Measurements from ENCODE around the gene NOTCH4. TPM values are rescaled to one million over a fixed set of nuclear protein-coding genes. Genes with fewer than 3 reads are reported as not detected.

NOTCH4 gene
- polyA plus RNA-seq, 4 donors = 1.1 to 15.2 (median 4.6) TPM

DNA sequence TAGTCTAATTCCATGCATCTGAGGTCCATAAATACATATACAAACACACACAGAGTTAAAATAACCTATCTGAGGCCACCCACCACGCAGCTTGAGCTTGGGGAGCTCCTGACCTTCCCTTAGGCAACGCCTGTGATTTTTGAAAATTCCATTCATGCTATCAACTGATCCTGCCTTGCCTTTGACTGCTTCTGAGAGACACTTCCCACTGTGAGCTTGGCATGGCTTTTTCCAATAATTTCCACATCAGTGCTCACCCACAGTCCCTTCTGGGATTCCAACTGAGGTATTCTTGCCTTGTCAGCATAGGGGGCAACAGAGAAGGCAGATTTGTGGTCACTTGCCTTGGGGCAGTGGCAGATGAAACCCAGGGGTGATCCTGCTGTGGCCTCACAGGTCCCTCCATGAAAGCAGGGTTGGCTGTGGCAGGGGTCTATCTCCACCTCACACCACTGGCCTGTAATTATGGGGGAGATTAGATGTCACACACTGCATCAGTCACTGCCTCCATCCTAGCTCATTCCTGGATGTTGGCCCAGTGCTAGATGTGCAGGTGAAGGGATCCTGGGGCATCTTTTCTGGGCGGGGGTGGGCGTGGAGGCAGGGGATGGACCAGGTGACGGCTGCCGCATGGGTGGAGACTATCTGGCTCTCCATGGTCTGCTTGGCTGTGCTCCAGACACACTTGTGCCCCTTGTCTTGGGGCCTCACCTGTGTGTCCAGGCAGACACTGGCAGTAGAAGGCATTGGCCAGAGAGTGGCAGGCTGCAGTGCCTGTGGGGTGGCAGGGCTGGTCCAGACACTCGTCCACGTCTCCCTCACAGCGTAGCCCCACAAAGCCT is 20.2 kb downstream of the NOTCH4 start:
- DNase-seq (no peak), FAIRE-seq (no peak)
- no peaks in the 10 kb centered on the region for H3K27me3 ChIP-seq (ENCODE audit: control insufficient read depth in 3 of 3, insufficient read depth in 3 of 3, low read length in 3 of 3)
- WGBS, 3 donors = 76 to 80% (median 79%) methylated on average over 9 of the region's 9 CpGs
- no peak overlapping the region for H3K4me3 ChIP-seq (ENCODE audit: low read depth in 1 of 3, low read length in 3 of 3)
- H3K9me3 ChIP-seq (ENCODE audit: control insufficient read depth in 2 of 2, insufficient read depth in 1 of 2, low read depth in 1 of 2, low read length in 1 of 2) = no peaks in the 10 kb centered on the region
- H3K4me1 ChIP-seq (ENCODE audit: control insufficient read depth in 3 of 3, insufficient read depth in 2 of 3, low read depth in 1 of 3, low read length in 2 of 3) = no peaks in the 10 kb centered on the region
- no peaks in the 10 kb centered on the region for H3K36me3 ChIP-seq (ENCODE audit: control insufficient read depth in 3 of 3, insufficient read depth in 2 of 3, low read depth in 1 of 3, low read length in 3 of 3)
- no peak overlapping the region for H3K27ac ChIP-seq (ENCODE audit: low read depth in 1 of 3, low read length in 2 of 3)

DNA sequence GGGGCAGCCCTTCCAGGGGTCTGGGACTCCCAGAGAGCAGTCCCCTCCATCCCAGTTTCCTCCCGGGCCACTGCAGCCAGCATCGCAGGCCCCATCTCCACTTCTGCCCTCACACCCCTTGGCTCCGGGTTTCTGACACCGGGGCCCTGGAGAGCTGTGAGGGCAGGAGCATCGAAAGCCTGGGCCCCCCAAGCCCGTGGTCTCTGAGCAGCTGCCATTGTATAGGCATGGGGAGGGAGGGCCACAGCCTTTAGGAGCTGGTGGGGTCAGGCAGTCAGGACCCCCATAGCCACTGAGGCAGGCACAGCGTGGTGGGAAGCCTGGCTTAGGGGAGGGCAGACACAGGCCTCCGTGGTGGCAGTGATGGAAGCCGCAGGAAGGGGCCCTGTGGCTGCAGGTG is 21.7 kb downstream of the NOTCH4 start:
- Histone ChIP-seq H3K9me3 (ENCODE audit: control insufficient read depth in 2 of 2, insufficient read depth in 1 of 2, low read depth in 1 of 2, low read length in 1 of 2) (no peaks in the 10 kb centered on the region), H3K36me3 (ENCODE audit: control insufficient read depth in 3 of 3, insufficient read depth in 2 of 3, low read depth in 1 of 3, low read length in 3 of 3) (no peaks in the 10 kb centered on the region), H3K4me3 (ENCODE audit: low read depth in 1 of 3, low read length in 3 of 3) (no peak overlapping the region), H3K27ac (ENCODE audit: low read depth in 1 of 3, low read length in 2 of 3) (no peak overlapping the region), H3K4me1 (ENCODE audit: control insufficient read depth in 3 of 3, insufficient read depth in 2 of 3, low read depth in 1 of 3, low read length in 2 of 3) (peaks cover 0 to 4% (median 0%) of the 10 kb centered on the region in 3 donors), H3K27me3 (ENCODE audit: control insufficient read depth in 3 of 3, insufficient read depth in 3 of 3, low read length in 3 of 3) (no peaks in the 10 kb centered on the region)
- 87 to 90% (median 89%) methylated on average over 9 of the region's 9 CpGs for WGBS, 3 donors
- DNase-seq (no peak), FAIRE-seq (no peak)

DNA sequence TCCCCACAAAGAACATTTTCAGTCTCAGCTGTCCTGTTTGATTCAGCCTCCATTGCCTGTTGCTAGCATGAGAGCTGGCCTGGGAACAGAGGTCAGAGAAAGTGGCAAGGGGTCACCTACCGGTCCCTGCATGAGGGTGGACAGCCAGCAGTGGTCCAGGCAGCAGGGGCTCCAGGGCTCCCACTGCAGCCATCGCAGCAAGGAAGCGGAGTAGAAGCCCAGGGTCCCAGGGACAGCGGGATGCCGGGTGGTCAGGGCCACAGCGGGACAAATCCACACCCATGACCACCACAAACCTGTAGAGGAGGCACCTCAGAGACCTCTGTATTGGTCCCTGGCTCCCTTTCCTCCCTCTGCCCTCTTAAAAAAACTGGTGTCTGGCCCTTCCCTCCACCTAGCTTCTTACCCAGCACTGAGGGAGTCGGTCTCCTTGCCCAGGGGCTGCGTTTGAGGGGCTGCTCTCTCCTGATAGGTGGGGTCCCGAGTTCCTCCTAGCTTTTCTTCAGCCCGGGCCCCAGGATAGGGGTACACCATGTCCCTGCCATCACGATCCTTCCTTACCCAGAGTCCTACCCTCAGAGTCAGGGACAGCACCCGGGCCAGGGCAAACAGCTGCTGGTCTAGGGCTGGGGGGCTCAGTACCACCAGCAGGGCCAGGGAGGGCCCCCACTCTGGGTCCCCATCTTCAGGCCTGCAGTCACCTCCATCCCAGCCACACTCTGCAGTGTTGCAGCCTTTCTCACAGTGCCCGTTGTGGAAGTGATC is 23.0 kb downstream of the NOTCH4 start:
- Histone ChIP-seq H3K36me3 (ENCODE audit: control insufficient read depth in 3 of 3, insufficient read depth in 2 of 3, low read depth in 1 of 3, low read length in 3 of 3) (no peaks in the 10 kb centered on the region), H3K4me3 (ENCODE audit: low read depth in 1 of 3, low read length in 3 of 3) (no peak overlapping the region), H3K27me3 (ENCODE audit: control insufficient read depth in 3 of 3, insufficient read depth in 3 of 3, low read length in 3 of 3) (no peaks in the 10 kb centered on the region), H3K4me1 (ENCODE audit: control insufficient read depth in 3 of 3, insufficient read depth in 2 of 3, low read depth in 1 of 3, low read length in 2 of 3) (peaks cover 0 to 11% (median 0%) of the 10 kb centered on the region in 3 donors), H3K9me3 (ENCODE audit: control insufficient read depth in 2 of 2, insufficient read depth in 1 of 2, low read depth in 1 of 2, low read length in 1 of 2) (no peaks in the 10 kb centered on the region), H3K27ac (ENCODE audit: low read depth in 1 of 3, low read length in 2 of 3) (no peak overlapping the region)
- WGBS, 3 donors = 82 to 91% (median 89%) methylated on average over 11 to 13 of the region's 13 CpGs
- DNase-seq (no peak), FAIRE-seq (no peak)

DNA sequence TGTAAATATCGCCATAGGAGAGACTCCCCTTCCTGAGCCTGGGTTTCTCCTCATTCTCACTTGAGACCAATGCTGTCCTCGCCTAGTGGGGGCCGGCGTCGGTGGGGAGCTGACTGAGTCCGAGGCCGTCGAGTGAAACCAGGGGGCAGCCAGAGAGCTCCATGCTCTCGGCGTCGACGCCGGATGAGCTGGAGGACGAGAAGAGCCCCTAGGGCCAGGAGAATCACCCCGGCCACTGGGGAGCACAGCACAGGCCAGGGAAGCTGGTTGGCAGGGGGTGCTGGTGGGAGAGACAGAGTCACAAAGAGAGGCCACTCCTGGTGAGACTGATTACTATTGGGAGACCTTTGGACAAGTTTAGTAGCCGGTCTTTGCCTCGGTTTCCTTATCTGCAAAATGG is 25.0 kb downstream of the NOTCH4 start:
- FAIRE-seq = no peak
- no peaks in the 10 kb centered on the region for H3K27me3 ChIP-seq (ENCODE audit: control insufficient read depth in 3 of 3, insufficient read depth in 3 of 3, low read length in 3 of 3)
- no peak overlapping the region for H3K4me3 ChIP-seq (ENCODE audit: low read depth in 1 of 3, low read length in 3 of 3)
- no peaks in the 10 kb centered on the region for H3K9me3 ChIP-seq (ENCODE audit: control insufficient read depth in 2 of 2, insufficient read depth in 1 of 2, low read depth in 1 of 2, low read length in 1 of 2)
- 82 to 85% (median 83%) methylated on average over 17 of the region's 17 CpGs for WGBS, 3 donors
- H3K4me1 ChIP-seq (ENCODE audit: control insufficient read depth in 3 of 3, insufficient read depth in 2 of 3, low read depth in 1 of 3, low read length in 2 of 3) = peaks cover 0 to 19% (median 0%) of the 10 kb centered on the region in 3 donors
- no peaks in the 10 kb centered on the region for H3K36me3 ChIP-seq (ENCODE audit: control insufficient read depth in 3 of 3, insufficient read depth in 2 of 3, low read depth in 1 of 3, low read length in 3 of 3)
- H3K27ac ChIP-seq (ENCODE audit: low read depth in 1 of 3, low read length in 2 of 3) = no peak overlapping the region
- DNase-seq = no peak

DNA sequence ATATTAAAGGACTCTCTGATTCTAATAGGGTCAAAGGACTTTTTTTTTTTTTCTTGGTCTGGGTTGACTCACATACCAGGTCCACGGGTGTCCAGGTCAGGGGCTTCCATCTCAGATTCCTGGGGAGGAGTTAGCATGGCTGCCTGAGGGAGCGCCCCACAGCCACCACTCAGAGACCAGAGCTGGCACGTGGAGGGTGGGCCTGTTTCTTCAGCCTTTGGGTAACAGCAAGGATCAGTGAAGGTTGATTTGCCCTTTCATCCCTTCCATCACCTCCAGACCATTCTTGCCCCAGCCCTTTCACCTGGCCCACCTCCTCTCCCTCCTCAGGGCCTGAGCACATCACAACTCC is 25.5 kb downstream of the NOTCH4 start:
- no peaks in the 10 kb centered on the region for H3K27me3 ChIP-seq (ENCODE audit: control insufficient read depth in 3 of 3, insufficient read depth in 3 of 3, low read length in 3 of 3)
- no peak overlapping the region for H3K4me3 ChIP-seq (ENCODE audit: low read depth in 1 of 3, low read length in 3 of 3)
- DNase-seq (no peak), FAIRE-seq (no peak)
- H3K36me3 ChIP-seq (ENCODE audit: control insufficient read depth in 3 of 3, insufficient read depth in 2 of 3, low read depth in 1 of 3, low read length in 3 of 3) = no peaks in the 10 kb centered on the region
- 43 to 81% (median 52%) methylated on average over 3 of the region's 3 CpGs for WGBS, 3 donors
- peaks cover 0 to 19% (median 0%) of the 10 kb centered on the region in 3 donors for H3K4me1 ChIP-seq (ENCODE audit: control insufficient read depth in 3 of 3, insufficient read depth in 2 of 3, low read depth in 1 of 3, low read length in 2 of 3)
- no peaks in the 10 kb centered on the region for H3K9me3 ChIP-seq (ENCODE audit: control insufficient read depth in 2 of 2, insufficient read depth in 1 of 2, low read depth in 1 of 2, low read length in 1 of 2)
- H3K27ac ChIP-seq (ENCODE audit: low read depth in 1 of 3, low read length in 2 of 3) = no peak overlapping the region

DNA sequence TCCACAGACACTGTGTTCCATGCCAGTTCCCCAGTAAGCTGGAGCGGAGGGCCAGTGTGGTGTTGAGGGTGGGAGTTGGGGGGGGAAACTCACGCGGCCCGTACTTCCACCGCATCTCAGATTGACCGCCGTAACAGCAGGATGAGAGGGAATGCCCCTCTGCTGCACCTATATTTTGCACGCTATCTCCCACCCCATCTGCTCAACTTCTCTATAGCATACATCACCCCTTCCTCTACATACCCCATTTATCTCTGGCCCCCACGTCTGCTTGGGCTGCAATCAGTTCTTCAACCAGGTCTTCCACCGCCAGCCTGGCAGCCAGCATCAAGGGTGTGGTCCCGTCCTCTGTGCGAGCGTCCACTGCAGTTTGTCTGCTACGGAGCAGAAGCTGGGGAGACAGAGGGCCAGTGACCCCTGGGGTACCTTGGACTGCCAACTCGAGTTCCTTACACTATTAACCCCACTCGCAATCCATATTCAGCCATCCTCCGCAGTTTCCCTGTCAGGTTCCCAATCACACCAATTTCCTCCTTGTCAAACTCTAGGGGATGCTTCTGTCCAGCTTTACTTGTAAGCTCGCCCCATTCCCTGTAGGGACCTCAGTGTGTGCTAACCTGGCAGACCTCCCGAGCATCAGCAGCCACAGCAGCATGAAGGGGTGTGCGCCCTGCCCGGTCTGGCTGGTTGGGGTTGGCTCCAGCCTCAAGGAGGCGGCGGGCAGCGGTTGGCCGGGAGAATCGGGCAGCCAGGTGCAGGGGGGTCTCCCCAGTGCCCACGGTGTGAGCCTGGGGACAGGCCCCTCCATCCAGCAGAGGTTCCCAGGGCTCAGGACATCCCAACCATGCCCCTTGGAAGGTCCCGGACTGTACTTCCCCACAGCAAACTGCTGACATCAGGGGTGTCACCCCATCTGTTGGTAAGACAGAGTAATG is 26.9 kb downstream of the NOTCH4 start:
- Histone ChIP-seq H3K36me3 (ENCODE audit: control insufficient read depth in 3 of 3, insufficient read depth in 2 of 3, low read depth in 1 of 3, low read length in 3 of 3) (no peaks in the 10 kb centered on the region), H3K4me3 (ENCODE audit: low read depth in 1 of 3, low read length in 3 of 3) (peak overlapping the region in 2 of 3 donors; percentile 72 to 81), H3K4me1 (ENCODE audit: control insufficient read depth in 3 of 3, insufficient read depth in 2 of 3, low read depth in 1 of 3, low read length in 2 of 3) (peaks cover 0 to 31% (median 2%) of the 10 kb centered on the region in 3 donors), H3K9me3 (ENCODE audit: control insufficient read depth in 2 of 2, insufficient read depth in 1 of 2, low read depth in 1 of 2, low read length in 1 of 2) (no peaks in the 10 kb centered on the region), H3K27ac (ENCODE audit: low read depth in 1 of 3, low read length in 2 of 3) (peak overlapping the region; percentile 98 to 99 (median 98)), H3K27me3 (ENCODE audit: control insufficient read depth in 3 of 3, insufficient read depth in 3 of 3, low read length in 3 of 3) (no peaks in the 10 kb centered on the region)
- 33 to 37% (median 34%) methylated on average over 26 to 28 of the region's 28 CpGs for WGBS, 3 donors
- FAIRE-seq (no peak), DNase-seq (peak in 1 of 2 donors; percentile 30)

DNA sequence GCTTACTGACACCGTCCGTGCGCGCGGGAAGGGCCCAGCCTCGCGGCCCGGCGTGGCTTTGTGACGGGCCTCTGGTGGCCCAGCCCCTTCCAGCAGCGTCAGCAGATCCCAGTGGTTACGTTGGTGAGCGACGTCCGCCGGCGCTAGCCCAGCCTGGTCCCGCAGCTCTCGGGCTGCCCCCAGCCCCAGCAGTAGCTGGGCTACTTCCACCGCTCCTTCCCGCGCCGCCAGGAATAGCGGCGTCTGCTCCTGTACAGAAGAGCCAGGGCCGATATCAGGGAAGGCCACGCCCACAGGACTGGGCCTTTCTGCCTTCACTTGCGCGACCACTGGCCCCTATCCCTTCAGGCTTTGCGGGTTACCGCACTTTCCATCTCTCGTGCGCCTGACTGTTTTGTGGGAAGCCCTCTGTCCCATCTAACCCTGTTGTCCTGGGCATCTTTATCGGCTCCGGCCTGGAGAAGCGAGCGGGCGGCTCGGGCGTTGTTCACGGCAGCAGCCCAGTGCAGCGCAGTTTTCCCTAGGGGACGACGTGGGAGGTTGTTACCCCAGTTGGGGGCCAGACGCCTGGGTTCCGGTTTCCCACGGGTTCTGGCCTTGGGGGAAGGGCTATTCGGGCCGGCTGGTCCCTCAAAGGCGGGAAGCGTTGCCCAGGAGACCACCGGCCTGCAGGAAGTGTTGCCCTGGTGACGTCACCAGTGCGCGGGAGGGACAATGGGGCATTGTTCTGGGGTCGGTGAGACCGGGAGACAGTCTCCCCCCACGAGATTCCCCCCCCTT is 27.8 kb downstream of the NOTCH4 start:
- peak overlapping the region; percentile 61 to 81 (median 72) for H3K4me3 ChIP-seq (ENCODE audit: low read depth in 1 of 3, low read length in 3 of 3)
- H3K27ac ChIP-seq (ENCODE audit: low read depth in 1 of 3, low read length in 2 of 3) = peak overlapping the region; percentile 98 to 99 (median 98)
- 0% methylated on average over 55 to 58 of the region's 58 CpGs for WGBS, 3 donors
- H3K27me3 ChIP-seq (ENCODE audit: control insufficient read depth in 3 of 3, insufficient read depth in 3 of 3, low read length in 3 of 3) = no peaks in the 10 kb centered on the region
- peaks cover 2 to 40% (median 2%) of the 10 kb centered on the region in 3 donors for H3K4me1 ChIP-seq (ENCODE audit: control insufficient read depth in 3 of 3, insufficient read depth in 2 of 3, low read depth in 1 of 3, low read length in 2 of 3)
- no peaks in the 10 kb centered on the region for H3K36me3 ChIP-seq (ENCODE audit: control insufficient read depth in 3 of 3, insufficient read depth in 2 of 3, low read depth in 1 of 3, low read length in 3 of 3)
- FAIRE-seq (no peak), DNase-seq (peak; percentile 73 to 94)
- H3K9me3 ChIP-seq (ENCODE audit: control insufficient read depth in 2 of 2, insufficient read depth in 1 of 2, low read depth in 1 of 2, low read length in 1 of 2) = no peaks in the 10 kb centered on the region
